ENCODE results near the gene RBL1. TPM values are rescaled to one million over a fixed set of nuclear protein-coding genes. Genes with fewer than 3 reads are reported as not detected.

The RBL1 gene
- total and polyA plus RNA-seq, 4 experiments from 2014 or later = 7.0 to 39.6 (median 23.3) TPM

DNA sequence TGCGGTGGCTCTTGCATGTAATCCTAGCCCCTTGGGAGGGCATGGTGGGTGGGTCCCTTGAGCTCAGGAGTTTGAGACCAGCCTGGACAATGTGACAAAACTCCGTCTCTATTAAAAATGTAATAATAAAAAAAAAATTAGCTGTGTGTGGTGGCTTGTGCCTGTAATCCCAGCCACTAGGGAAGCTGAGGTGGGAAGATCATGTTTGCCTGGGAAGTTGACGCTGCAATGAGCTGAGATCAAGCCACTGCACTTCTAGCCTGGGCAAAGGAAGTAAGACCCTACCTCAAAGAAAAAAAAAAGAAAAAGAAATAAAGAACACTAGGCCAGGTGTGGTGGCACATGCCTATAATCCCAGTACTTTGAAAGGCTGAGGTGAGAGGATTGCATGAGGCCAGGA, 139.8 kb downstream of the RBL1 start:
- H3K27me3 ChIP-seq (ENCODE audit: insufficient read depth, low read length) = no peaks in the 10 kb centered on the region
- no peak overlapping the region for H3K4me3 ChIP-seq (ENCODE audit: low read length in 2 of 2)
- H3K4me1 ChIP-seq (ENCODE audit: insufficient read depth, low read length) = peaks cover 24% of the 10 kb centered on the region
- Mint-ChIP-seq H3K4me3 (no peak overlapping the region), H3K36me3 (peaks cover 0 to 4% of the 10 kb centered on the region in 2 donors), H3K27me3 (no peaks in the 10 kb centered on the region), H3K4me1 (peaks cover 15 to 34% (median 24%) of the 10 kb centered on the region in 4 donors), H3K9me3 (peaks cover 0 to 3% (median 0%) of the 10 kb centered on the region in 8 donors), H3K27ac (no peak overlapping the region)
- POLR2A ChIA-PET (ENCODE audit: partially characterized antibody) = interaction anchor here (0.7 to 4.9 kb wide), 6 partner anchors 9 to 52 kb away, joined by 3 to 38 read pairs (median 7); no protein-coding TSS in a partner anchor
- DNase-seq = no peak
- H3K27ac ChIP-seq (ENCODE audit: low read depth, low read length) = no peak overlapping the region
- H3K36me3 ChIP-seq (ENCODE audit: insufficient read depth, low read length) = no peaks in the 10 kb centered on the region
- intact Hi-C loops (cut with micrococcal nuclease) = no loop called here
- CTCF ChIA-PET (ENCODE audit: partially characterized antibody) = interaction anchor here (0.9 to 2.7 kb wide), 3 partner anchors 14 to 18 kb away, joined by 3 to 10 read pairs (median 3); no protein-coding TSS in a partner anchor
- H3K9me3 ChIP-seq (ENCODE audit: control insufficient read depth in 1 of 2, low read length in 2 of 2) = no peaks in the 10 kb centered on the region

GRCh38 chr20:36951979-36952738, 143.6 kb downstream of the RBL1 start:
- Mint-ChIP-seq H3K27ac (peak overlapping the region; percentile 94 to 100 (median 98)), H3K9me3 (peaks cover 0 to 3% (median 0%) of the 10 kb centered on the region in 8 donors), H3K36me3 (peaks cover 18 to 25% of the 10 kb centered on the region in 2 donors), H3K27me3 (no peaks in the 10 kb centered on the region), H3K4me3 (peak overlapping the region; percentile 95 to 100 (median 98)), H3K4me1 (peaks cover 18 to 48% (median 28%) of the 10 kb centered on the region in 4 donors)
- intact Hi-C loops (cut with micrococcal nuclease) = loop anchor here (1.0 to 5.0 kb wide), 4 partner anchors 23 to 145 kb away; partner anchors contain the start of gene RBL1
- H3K27ac ChIP-seq (ENCODE audit: low read depth, low read length) = peak overlapping the region; percentile 87
- ChIA-PET CTCF (ENCODE audit: partially characterized antibody) (interaction anchor here (1.6 kb wide), 1 partner anchor 23 kb away, joined by 4 read pairs; no protein-coding TSS in a partner anchor), POLR2A (ENCODE audit: partially characterized antibody) (interaction anchor here (0.5 to 4.9 kb wide), 3 partner anchors 17 to 22 kb away, joined by 4 to 38 read pairs (median 6); no protein-coding TSS in a partner anchor)
- DNase-seq = no peak
- H3K27me3 ChIP-seq (ENCODE audit: insufficient read depth, low read length) = no peaks in the 10 kb centered on the region
- H3K9me3 ChIP-seq (ENCODE audit: control insufficient read depth in 1 of 2, low read length in 2 of 2) = no peaks in the 10 kb centered on the region
- peak overlapping the region; percentile 90 to 98 for H3K4me3 ChIP-seq (ENCODE audit: low read length in 2 of 2)
- H3K4me1 ChIP-seq (ENCODE audit: insufficient read depth, low read length) = peaks cover 42% of the 10 kb centered on the region
- no peaks in the 10 kb centered on the region for H3K36me3 ChIP-seq (ENCODE audit: insufficient read depth, low read length)

DNA sequence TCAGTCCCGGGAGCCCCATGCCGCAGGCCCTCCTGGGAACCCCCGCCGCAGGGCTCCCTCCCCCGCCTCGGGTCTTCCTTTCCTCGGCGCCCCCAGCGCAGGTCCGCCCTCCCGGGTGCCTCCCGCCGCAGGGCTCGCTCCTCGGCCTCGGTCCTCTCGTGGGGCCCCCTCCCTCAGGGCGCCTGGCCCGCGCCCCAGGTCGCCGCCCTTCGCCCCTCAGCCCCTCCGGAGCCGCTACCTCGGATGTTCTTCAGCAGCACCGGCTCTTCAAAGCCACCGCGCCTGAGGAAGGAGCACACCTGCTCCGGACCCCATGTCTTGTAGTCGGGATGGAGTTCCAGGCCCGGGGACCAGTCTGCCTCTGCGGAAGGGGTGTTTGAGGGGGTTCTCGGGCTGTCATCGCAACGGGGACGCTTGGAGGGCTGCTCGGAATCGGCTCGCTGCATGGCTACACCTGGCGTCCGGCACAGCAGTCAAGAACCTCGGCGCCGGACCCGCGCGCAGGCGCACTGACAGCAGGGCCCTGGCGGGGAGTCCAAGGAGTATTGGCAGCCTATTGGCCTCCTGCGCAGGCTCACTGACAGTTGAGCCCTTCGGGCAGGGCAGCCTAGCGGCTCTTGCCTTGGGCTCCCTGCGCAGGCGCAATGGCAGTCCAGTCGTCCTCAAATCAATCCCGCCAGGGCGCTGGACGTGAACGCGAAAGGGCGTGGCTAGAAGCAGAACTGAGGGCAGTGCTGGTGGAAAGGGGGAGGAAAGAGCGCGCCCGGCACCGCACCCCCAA, 144.4 kb downstream of the RBL1 start, which contains the start of gene SAMHD1:
TSS of gene SAMHD1 (minus strand) at position 511 of the 781 bp plus-strand sequence. CDS start at position 446, 65 bp downstream.
- H3K27ac ChIP-seq (ENCODE audit: low read depth, low read length) = peak within 1 kb of the TSS; percentile 87
- H3K9me3 Mint-ChIP-seq = peaks cover 0 to 5% (median 0%) of the 10 kb centered on the region in 8 donors
- no peaks in the 10 kb centered on the region for H3K9me3 ChIP-seq (ENCODE audit: control insufficient read depth in 1 of 2, low read length in 2 of 2)
- peaks cover 49% of the 10 kb centered on the region for H3K4me1 ChIP-seq (ENCODE audit: insufficient read depth, low read length)
- peaks cover 26 to 33% of the 10 kb centered on the region in 2 donors for H3K36me3 Mint-ChIP-seq
- peak; percentile 86 to 89 (median 86) for DNase-seq
- no peaks in the 10 kb centered on the region for H3K27me3 ChIP-seq (ENCODE audit: insufficient read depth, low read length)
- H3K4me3 Mint-ChIP-seq = peak within 1 kb of the TSS; percentile 95 to 100 (median 98)
- peak within 1 kb of the TSS; percentile 90 to 98 for H3K4me3 ChIP-seq (ENCODE audit: low read length in 2 of 2)
- ChIA-PET POLR2A (ENCODE audit: partially characterized antibody) (interaction anchor here (0.5 to 9.4 kb wide), 7 partner anchors 12 to 144 kb away, joined by 3 to 77 read pairs (median 11); partner anchors contain the start of gene RBL1), CTCF (ENCODE audit: partially characterized antibody) (interaction anchor here (2.3 kb wide), 1 partner anchor 19 kb away, joined by 7 read pairs; no protein-coding TSS in a partner anchor)
- peak within 1 kb of the TSS; percentile 94 to 100 (median 98) for H3K27ac Mint-ChIP-seq
- peaks cover 4% of the 10 kb centered on the region for H3K36me3 ChIP-seq (ENCODE audit: insufficient read depth, low read length)
- no peaks in the 10 kb centered on the region for H3K27me3 Mint-ChIP-seq
- intact Hi-C loops (cut with micrococcal nuclease) = loop anchor here (1.0 to 5.0 kb wide), 4 partner anchors 24 to 146 kb away; partner anchors contain the start of gene RBL1
- H3K4me1 Mint-ChIP-seq = peaks cover 24 to 55% (median 35%) of the 10 kb centered on the region in 4 donors

GRCh38 chr20:36950414-36951197, 145.2 kb downstream of the RBL1 start:
- Mint-ChIP-seq H3K4me1 (peaks cover 25 to 60% (median 39%) of the 10 kb centered on the region in 4 donors), H3K36me3 (peaks cover 27 to 39% of the 10 kb centered on the region in 2 donors), H3K4me3 (peak overlapping the region; percentile 95 to 100 (median 98)), H3K27me3 (no peaks in the 10 kb centered on the region), H3K27ac (peak overlapping the region; percentile 92 to 100 (median 98)), H3K9me3 (peaks cover 0 to 5% (median 0%) of the 10 kb centered on the region in 8 donors)
- Histone ChIP-seq H3K4me1 (ENCODE audit: insufficient read depth, low read length) (peaks cover 51% of the 10 kb centered on the region), H3K4me3 (ENCODE audit: low read length in 2 of 2) (peak overlapping the region; percentile 90 to 98), H3K9me3 (ENCODE audit: control insufficient read depth in 1 of 2, low read length in 2 of 2) (no peaks in the 10 kb centered on the region), H3K27ac (ENCODE audit: low read depth, low read length) (peak overlapping the region; percentile 87), H3K36me3 (ENCODE audit: insufficient read depth, low read length) (peaks cover 7% of the 10 kb centered on the region), H3K27me3 (ENCODE audit: insufficient read depth, low read length) (no peaks in the 10 kb centered on the region)
- CTCF ChIA-PET (ENCODE audit: partially characterized antibody) = interaction anchor here (0.7 to 2.3 kb wide), 2 partner anchors 19 to 93 kb away, joined by 3 to 7 read pairs; no protein-coding TSS in a partner anchor
- intact Hi-C loops (cut with micrococcal nuclease) = loop anchor here (1.0 to 5.0 kb wide), 4 partner anchors 25 to 147 kb away; partner anchors contain the start of gene RBL1
- POLR2A ChIA-PET (ENCODE audit: partially characterized antibody) = interaction anchor here (0.6 to 9.4 kb wide), 12 partner anchors 11 to 145 kb away, joined by 3 to 77 read pairs (median 4); partner anchors contain the start of gene RBL1
- peak; percentile 47 to 67 (median 52) for DNase-seq

Other genes starting within 250 kb of the RBL1 start
- not detected for gene TLDC2, start 219.9 kb downstream of the RBL1 start, total RNA-seq
- gene TLDC2, start 219.9 kb downstream of the RBL1 start, polyA plus RNA-seq = under 1 TPM in 1 of 2 donors, not detected in 1; 0.52 TPM
- gene SAMHD1, start 144.3 kb downstream of the RBL1 start, total RNA-seq = 100 to 1,000 TPM; 216 to 223 TPM
- 100 to 1,000 TPM; 291 to 332 TPM for gene SAMHD1, start 144.3 kb downstream of the RBL1 start, polyA plus RNA-seq
- gene RPN2, start 83.3 kb upstream of the RBL1 start, total RNA-seq = 100 to 1,000 TPM; 125 to 127 TPM
- 100 to 1,000 TPM; 257 to 349 TPM for gene RPN2, start 83.3 kb upstream of the RBL1 start, polyA plus RNA-seq
- 1 to 10 TPM; 1.4 to 1.5 TPM for gene MROH8, start 83.6 kb upstream of the RBL1 start, total RNA-seq
- gene MROH8, start 83.6 kb upstream of the RBL1 start, polyA plus RNA-seq = 1 to 10 TPM in 1 of 2 donors, under 1 TPM in 1; 1.00 to 1.5 TPM
- gene GHRH, start 165.8 kb upstream of the RBL1 start, total RNA-seq = not detected
- not detected for gene GHRH, start 165.8 kb upstream of the RBL1 start, polyA plus RNA-seq
- gene MANBAL, start 193.7 kb upstream of the RBL1 start, total RNA-seq = 10 to 100 TPM; 11.1 to 11.9 TPM
- 10 to 100 TPM; 18.6 to 25.3 TPM for gene MANBAL, start 193.7 kb upstream of the RBL1 start, polyA plus RNA-seq

All from CD4-positive, alpha-beta memory T cell (primary cell).